Measurements from ENCODE around the gene MOGAT1. TPM values are rescaled to one million over a fixed set of nuclear protein-coding genes. Genes with fewer than 3 reads are reported as not detected.

Gene MOGAT1
- total and polyA plus RNA-seq, 2 of the 13 experiments (the other 11 are each of a cell fraction or from before 2014, with no cell fraction given): 0.98 to 4.3 TPM

- TF ChIP-seq ZNF337 (CRISPR knock-in tag; IDR thresholded peaks at IDR 0.05; ENCODE audit: borderline replicate concordance, low read depth): 0 out of 2 replicates have a peak, but pooled peaks have one; percentile 30
- peak; percentile 84 for TF ChIP-seq KAT8 (CRISPR knock-in tag; IDR thresholded peaks at IDR 0.05)
- no peak for TF ChIP-seq ZKSCAN5 (CRISPR knock-in tag; IDR thresholded peaks at IDR 0.05)
- TF ChIP-seq U2AF1 (optimal IDR thresholded peaks at IDR 0.05; ENCODE audit: low read depth, low read length): no peak
- peak; percentile 38; the same call in 1 of the 2 replicates for TF ChIP-seq GABPB1 (CRISPR knock-in tag; IDR thresholded peaks at IDR 0.05)
- TF ChIP-seq ATAD3A (CRISPR knock-in tag; IDR thresholded peaks at IDR 0.05): no peak
- TF ChIP-seq MTA3 (CRISPR knock-in tag; IDR thresholded peaks at IDR 0.05): no peak
- no peak for TF ChIP-seq ADNP (CRISPR knock-in tag; IDR thresholded peaks at IDR 0.05)
- no peak for TF ChIP-seq PAF1 (CRISPR knock-in tag; IDR thresholded peaks at IDR 0.05)
- peak; percentile 65; the same call in 1 of the 2 replicates for TF ChIP-seq DPF2 (CRISPR knock-in tag; IDR thresholded peaks at IDR 0.05; ENCODE audit: borderline replicate concordance, low read depth)
- peak; percentile 71 for TF ChIP-seq POLR2G (IDR thresholded peaks at IDR 0.05; ENCODE audit: low read depth, low read length)
- TF ChIP-seq ZFP91 (CRISPR knock-in tag; IDR thresholded peaks at IDR 0.05; ENCODE audit: borderline replicate concordance): peak; percentile 64
- no peak for TF ChIP-seq KIAA2018 (CRISPR knock-in tag; IDR thresholded peaks at IDR 0.05; ENCODE audit: borderline replicate concordance)
- no peak for TF ChIP-seq STAT6 (CRISPR knock-in tag; IDR thresholded peaks at IDR 0.05; ENCODE audit: borderline replicate concordance)
- peak; percentile 88 for TF ChIP-seq ZNF124 (CRISPR knock-in tag; IDR thresholded peaks at IDR 0.05)
- TF ChIP-seq NFRKB (IDR thresholded peaks at IDR 0.05): no peak
- TF ChIP-seq FOXK2 (IDR thresholded peaks at IDR 0.05): no peak
These were observed 62.6 kb downstream of the MOGAT1 start (continued) for GRCh38 chr2:222733846-222734702.

Data from HepG2 (cell line).